HUES64 (cell line): ENCODE data around the gene GGACT.
"Not testable (repeated sequence)": the region's sequence is repeated elsewhere in the genome, so short reads cannot be mapped to it uniquely, and the experiment has no call there.

Experiments
- H3K27ac ChIP-seq: 2 replicates; pipeline ENCODE4 v1.7.0; 2013; ENCODE audit warnings: low read depth, low read length, inconsistent platforms
- H3K27me3 ChIP-seq: 2 replicates; pipeline ENCODE4 v1.6.1; 2013; ENCODE audit warnings: mild to moderate bottlenecking, low read length; ENCODE audit not compliant: insufficient read depth
- H3K36me3 ChIP-seq: 2 replicates; pipeline ENCODE4 v1.6.1; 2013; ENCODE audit warnings: mild to moderate bottlenecking, low read length; ENCODE audit not compliant: insufficient read depth
- H3K4me1 ChIP-seq: 2 replicates; pipeline ENCODE4 v1.6.1; 2013; ENCODE audit warnings: mild to moderate bottlenecking, low read length, moderate library complexity; ENCODE audit not compliant: insufficient read depth
- H3K4me3 ChIP-seq: 2 replicates; pipeline ENCODE4 v1.5.1; 2013; ENCODE audit warnings: mild to moderate bottlenecking, low read length, moderate library complexity
- H3K9ac ChIP-seq: 2 replicates; pipeline ENCODE4 v1.6.1; 2013; ENCODE audit warnings: mild to moderate bottlenecking, low read depth, low read length
- H3K9me3 ChIP-seq: 2 replicates; pipeline ENCODE4 v1.6.1; 2013; ENCODE audit warnings: low read depth, low read length; ENCODE audit not compliant: insufficient read depth
- WGBS: fragments of 150-250, 120-280 bp; methylation state at CpG from one replicate; pipeline ENCODE4 v1.1.7; 2013; ENCODE audit warnings: missing lambda C conversion rate; 5-methylcytosine and 5-hydroxymethylcytosine counted together

The GGACT gene

DNA sequence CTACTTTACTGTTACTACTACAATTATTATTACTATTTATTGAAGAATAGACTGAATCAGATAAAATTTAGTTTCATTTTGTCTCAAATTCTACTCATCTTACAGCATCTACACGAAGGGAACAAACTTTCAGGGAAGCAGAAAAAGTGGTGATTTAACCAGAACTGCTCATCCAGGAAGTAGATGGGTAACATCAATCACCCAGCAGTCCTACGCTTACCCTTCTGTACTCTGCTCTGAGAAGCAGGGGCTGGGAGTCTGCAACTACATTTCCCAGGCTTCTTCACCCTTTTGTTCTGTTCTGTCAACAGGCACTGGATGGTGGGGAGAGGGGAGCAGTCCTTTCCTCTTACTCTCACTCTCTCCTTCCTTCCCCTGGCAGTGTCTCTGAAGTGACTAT lies 31.4 kb upstream of the GGACT start:
- Histone ChIP-seq H3K4me1 (peaks cover 4% of the 10 kb centered on the region), H3K36me3 (peaks cover 42% of the 10 kb centered on the region), H3K9me3 (peaks cover 25% of the 10 kb centered on the region), H3K9ac (no peak overlapping the region), H3K27me3 (no peaks in the 10 kb centered on the region), H3K27ac (no peak overlapping the region), H3K4me3 (no peak overlapping the region)
- WGBS: 96% methylated on average over 2 of the region's 2 CpGs

DNA sequence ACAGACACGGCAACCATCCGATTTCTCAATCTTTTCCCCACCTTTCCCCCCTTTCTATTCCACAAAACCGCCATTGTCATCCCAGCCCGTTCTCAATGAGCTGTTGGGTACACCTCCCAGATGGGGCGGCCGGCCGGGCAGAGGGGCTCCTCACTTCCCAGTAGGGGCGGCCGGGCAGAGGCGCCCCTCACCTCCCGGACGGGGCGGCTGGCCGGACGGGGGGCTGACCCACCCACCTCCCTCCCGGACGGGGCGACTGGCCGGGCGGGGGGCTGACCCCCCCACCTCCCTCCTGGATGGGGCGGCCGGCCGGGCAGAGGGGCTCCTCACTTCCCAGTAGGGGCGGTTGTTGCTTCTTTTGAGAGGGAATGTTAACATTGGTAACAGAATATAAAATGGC lies 30.3 kb upstream of the GGACT start:
- H3K9ac ChIP-seq, H3K27me3 ChIP-seq, H3K4me3 ChIP-seq, H3K27ac ChIP-seq, H3K4me1 ChIP-seq: not testable (repeated sequence)
- 98% methylated on average over 13 of the region's 24 CpGs for WGBS
- H3K36me3 ChIP-seq: peaks cover 35% of the 10 kb centered on the region
- peaks cover 25% of the 10 kb centered on the region for H3K9me3 ChIP-seq

DNA sequence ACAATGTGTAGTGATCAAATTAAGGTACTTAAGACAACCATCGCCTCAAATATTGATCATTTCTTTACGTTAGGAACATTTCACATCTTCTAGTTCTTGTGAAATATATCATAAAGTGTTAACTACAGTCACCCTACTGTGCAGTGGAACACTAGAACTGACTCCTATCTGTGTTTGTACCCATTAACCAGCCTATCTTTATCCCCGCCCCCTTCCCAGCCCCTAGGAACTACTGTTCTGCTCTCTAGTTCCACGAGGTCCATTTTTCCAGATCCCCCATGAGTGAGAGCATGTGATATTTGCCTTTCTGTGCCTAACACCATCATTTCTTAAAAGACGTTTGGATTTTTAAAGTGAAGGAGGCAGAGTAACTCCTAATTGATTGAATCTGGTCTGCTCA lies 24.4 kb upstream of the GGACT start:
- H3K4me1 ChIP-seq: no peaks in the 10 kb centered on the region; the same call in 1 of the 2 replicates
- H3K9me3 ChIP-seq: peaks cover 10% of the 10 kb centered on the region
- peaks cover 31% of the 10 kb centered on the region for H3K36me3 ChIP-seq
- H3K4me3 ChIP-seq: no peak overlapping the region
- no peak overlapping the region for H3K27ac ChIP-seq
- H3K27me3 ChIP-seq: no peaks in the 10 kb centered on the region
- H3K9ac ChIP-seq: no peak overlapping the region
- 93% methylated on average over 3 of the region's 5 CpGs for WGBS

DNA sequence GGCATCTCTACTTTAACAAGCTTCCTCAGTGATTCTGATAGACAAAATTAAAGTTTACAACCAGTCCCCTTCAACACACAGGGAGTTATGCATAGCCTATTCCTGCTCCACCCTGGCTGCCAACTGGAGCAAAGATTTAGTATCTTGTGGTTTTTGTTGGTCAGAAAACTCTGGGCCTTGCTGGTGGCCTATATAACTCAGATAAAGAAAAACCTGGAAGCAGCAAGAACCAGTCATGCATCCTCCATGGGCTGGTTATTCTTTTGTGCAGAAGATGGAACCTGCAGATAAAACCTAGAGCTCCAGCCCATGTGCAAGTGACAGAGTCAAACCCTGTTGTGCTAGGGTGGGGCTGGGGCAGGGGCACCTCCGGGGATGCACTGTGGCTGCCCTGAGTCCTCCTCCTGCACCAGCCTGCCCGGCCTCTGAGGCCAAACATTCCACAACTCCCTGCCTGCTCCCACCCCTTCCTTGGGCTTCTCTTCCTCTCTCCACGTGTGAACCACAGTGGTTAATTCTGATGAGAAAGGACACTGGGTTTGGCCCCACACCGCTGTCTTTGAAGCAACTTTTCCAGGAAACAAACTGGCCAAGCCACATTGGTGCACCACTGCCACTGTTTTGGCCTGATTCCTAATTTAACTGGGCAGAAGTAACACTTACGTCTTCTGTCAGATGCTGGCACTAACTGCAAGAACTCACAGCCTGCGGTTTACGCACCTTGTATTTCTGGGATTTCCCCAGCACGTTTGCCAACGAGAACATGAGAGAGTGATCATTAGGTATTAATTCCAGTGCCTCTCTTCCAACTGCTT lies 23.3 kb upstream of the GGACT start:
- Histone ChIP-seq H3K9me3 (no peaks in the 10 kb centered on the region), H3K4me3 (no peak overlapping the region), H3K4me1 (no peaks in the 10 kb centered on the region; the same call in 1 of the 2 replicates), H3K36me3 (peaks cover 33% of the 10 kb centered on the region), H3K27me3 (no peaks in the 10 kb centered on the region), H3K9ac (no peak overlapping the region), H3K27ac (no peak overlapping the region)
- 90% methylated on average over 9 of the region's 9 CpGs for WGBS

DNA sequence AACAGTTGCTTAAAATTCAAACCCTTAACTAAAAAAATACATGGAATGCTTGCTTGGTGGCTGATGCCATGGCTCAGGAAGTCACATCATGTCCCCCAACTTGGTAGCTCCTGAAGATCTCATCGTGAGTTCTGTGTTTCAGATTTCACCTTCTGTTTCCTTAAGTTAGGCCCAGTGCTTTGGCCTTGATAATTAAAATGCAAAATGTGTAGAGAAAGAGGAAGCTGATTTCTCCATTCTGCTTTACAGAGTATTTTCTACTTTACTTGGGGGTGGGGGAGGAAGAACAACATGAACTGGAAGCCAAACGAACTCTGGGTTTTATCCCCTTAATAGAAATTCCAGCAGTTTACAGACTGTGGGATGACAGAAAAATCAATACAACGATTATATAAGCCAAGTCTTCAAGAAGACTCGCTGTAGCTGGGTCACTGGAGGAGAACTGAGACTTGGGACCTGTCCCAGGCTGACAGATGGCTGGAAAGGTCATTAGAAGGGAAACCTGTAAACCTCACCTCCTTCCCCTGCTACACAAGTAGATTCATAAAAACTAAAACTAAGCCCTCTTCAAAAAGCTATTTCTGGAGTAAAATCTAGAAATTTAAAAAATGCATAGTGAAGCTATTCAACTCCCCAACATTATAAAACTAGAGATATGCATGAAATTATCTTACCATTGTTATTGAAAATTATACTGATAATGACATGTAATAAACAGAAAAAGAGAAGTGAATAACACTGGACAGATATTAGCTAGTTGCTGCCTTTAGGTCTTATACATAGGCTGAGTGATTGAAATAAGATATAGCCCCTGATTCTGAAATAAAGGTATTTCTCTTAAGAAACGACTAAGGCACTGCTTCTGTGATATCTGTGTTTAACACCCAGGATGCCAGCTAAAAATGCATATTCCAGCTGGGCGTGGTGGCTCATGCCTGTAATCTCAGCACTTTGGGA lies 22.1 kb upstream of the GGACT start:
- Histone ChIP-seq H3K9ac (no peak overlapping the region), H3K4me3 (no peak overlapping the region), H3K36me3 (peaks cover 33% of the 10 kb centered on the region), H3K9me3 (no peaks in the 10 kb centered on the region), H3K4me1 (no peaks in the 10 kb centered on the region; the same call in 1 of the 2 replicates), H3K27me3 (no peaks in the 10 kb centered on the region), H3K27ac (no peak overlapping the region)
- WGBS: 79% methylated on average over 5 of the region's 6 CpGs

DNA sequence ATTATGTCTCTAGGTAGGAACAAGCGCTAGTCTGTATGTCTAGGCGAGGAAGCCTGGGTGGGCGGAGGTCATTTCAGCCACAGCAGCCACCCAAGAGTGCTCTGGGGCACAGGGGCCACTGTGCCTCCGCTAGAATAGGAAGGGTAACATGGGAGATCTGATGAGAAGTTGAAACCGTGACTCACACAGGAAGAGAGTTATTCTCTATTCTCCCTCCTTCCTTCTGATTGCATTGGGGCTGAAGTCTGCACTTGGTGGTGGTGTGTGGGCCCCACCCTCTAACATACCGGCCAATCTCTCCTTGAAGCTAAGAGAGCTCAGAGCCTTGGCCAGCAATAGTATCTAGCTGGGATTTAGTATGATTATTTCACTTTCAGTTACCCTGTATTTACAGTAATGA lies 20.3 kb upstream of the GGACT start:
- H3K9me3 ChIP-seq: no peaks in the 10 kb centered on the region
- peaks cover 39% of the 10 kb centered on the region for H3K36me3 ChIP-seq
- WGBS: 93% methylated on average over 4 of the region's 6 CpGs
- H3K4me1 ChIP-seq: no peaks in the 10 kb centered on the region; the same call in 1 of the 2 replicates
- no peaks in the 10 kb centered on the region for H3K27me3 ChIP-seq
- no peak overlapping the region for H3K9ac ChIP-seq
- no peak overlapping the region for H3K27ac ChIP-seq
- no peak overlapping the region for H3K4me3 ChIP-seq

DNA sequence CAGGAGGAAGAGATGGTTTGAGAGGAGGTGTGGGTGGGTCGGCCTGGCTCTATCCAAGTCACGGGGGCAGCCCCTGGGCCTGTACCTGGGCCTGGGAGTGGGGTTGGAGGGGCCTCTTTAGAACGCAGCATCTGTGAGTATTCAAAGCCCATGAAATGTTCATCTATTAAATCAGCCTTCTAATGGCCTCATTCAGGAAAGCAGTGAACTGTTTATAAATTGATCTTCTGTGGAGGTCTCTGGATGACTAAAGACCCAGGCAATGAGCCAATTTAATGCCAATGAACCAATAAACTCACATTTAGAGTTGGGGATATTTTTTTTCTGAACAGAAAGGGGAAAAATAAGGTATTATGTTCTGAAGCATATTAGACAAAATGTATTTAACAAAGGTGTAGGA lies 19.9 kb upstream of the GGACT start:
- peaks cover 43% of the 10 kb centered on the region for H3K36me3 ChIP-seq
- over 99% methylated on average over 3 of the region's 3 CpGs for WGBS
- H3K4me1 ChIP-seq: no peaks in the 10 kb centered on the region; the same call in 1 of the 2 replicates
- no peak overlapping the region for H3K9ac ChIP-seq
- H3K27ac ChIP-seq: no peak overlapping the region
- no peaks in the 10 kb centered on the region for H3K27me3 ChIP-seq
- H3K4me3 ChIP-seq: no peak overlapping the region
- no peaks in the 10 kb centered on the region for H3K9me3 ChIP-seq

DNA sequence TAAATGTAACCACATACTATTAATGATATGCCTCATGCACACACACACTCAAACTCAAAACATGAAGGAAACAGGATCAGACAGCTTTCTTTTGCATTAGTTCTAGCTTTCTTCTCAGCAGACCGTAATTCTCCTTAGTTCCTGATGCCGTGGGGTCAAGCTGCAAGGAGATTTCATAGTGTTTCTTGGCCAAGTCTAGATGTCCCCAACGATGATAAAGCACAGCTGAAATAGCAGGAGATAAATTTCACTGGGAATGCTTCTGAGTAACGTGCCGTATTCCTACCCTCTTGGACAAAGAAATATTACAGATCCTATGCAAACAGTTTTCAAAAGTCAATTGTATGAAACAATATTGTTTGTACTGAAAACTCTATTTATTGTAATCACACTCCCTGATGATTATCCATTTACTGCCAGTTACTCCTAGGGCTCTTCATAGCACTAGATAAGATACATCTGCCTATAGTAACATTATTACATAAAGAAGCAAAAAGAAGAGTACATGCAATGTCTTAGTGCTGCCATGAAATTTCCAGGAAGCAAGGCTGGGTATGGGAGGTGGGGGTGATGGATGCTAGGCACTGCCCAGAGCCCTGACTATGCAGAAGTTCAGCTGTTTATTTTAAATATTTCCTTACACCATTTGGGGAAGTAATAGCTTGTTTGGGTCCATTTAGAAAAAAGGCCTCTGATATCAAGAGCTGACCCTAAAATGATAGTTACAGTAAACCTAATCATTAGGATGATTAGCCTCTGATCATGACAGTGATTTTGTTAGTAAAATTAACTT lies 16.5 kb upstream of the GGACT start:
- Histone ChIP-seq H3K36me3 (peaks cover 22% of the 10 kb centered on the region), H3K27me3 (no peaks in the 10 kb centered on the region), H3K4me1 (no peaks in the 10 kb centered on the region; the same call in 1 of the 2 replicates), H3K27ac (no peak overlapping the region), H3K4me3 (no peak overlapping the region), H3K9me3 (no peaks in the 10 kb centered on the region), H3K9ac (no peak overlapping the region)
- 94% methylated on average over 5 of the region's 5 CpGs for WGBS

DNA sequence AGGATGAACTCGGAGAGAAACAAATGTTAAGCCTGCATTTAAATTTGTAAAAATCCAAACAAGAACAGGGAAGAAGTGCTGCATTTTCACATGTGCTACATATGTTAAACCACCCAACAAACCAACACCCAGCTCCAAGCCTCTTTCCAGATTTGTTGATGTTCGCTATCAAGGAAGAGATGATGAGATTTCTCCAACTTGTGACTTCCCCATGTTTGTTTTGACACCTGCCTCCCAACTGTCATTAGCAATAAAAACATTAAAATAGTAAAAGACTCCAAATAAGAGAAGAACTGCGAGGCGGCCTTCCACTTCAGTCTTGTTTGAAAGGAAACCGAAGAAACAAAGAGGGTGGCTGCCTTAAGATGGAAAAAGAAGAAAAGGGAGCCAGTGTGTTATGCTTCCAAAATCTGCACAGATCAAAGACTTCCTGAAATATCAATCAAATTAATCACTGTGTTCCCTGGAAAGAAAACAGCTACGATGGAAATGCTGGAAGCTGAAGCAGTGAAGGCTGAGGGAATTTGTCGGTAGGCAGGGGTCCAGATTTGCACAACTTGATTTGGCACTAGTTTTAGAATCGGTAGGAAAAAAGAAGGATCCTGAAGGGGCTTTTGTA lies 14.0 kb upstream of the GGACT start:
- Histone ChIP-seq H3K4me3 (no peak overlapping the region), H3K27me3 (no peaks in the 10 kb centered on the region), H3K27ac (no peak overlapping the region), H3K4me1 (no peaks in the 10 kb centered on the region), H3K36me3 (peaks cover 12% of the 10 kb centered on the region), H3K9me3 (no peaks in the 10 kb centered on the region), H3K9ac (no peak overlapping the region)
- WGBS: 92% methylated on average over 8 of the region's 8 CpGs

DNA sequence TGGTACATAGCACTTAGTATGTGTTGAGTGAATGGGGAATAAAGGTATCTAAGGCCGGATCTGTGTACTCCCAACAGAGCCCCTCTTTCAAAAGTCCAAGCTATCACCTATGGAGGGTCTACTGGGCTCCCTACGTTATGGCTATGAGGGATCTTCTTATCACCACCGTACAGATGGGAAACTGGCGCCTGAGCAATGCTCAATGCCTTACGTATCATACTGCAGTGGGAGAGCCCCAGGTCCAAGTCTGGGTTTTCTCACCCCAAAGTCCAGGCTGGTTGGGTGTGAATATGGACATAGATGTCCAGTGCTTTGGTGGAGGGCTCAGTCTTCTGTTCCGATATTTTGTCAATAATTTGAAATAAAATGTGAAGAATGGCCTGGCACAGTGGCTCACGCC lies 13.1 kb upstream of the GGACT start:
- no peak overlapping the region for H3K27ac ChIP-seq
- peaks cover 10% of the 10 kb centered on the region; the same call in 1 of the 2 replicates for H3K36me3 ChIP-seq
- H3K4me1 ChIP-seq: no peaks in the 10 kb centered on the region
- H3K9me3 ChIP-seq: no peaks in the 10 kb centered on the region
- H3K27me3 ChIP-seq: no peaks in the 10 kb centered on the region
- no peak overlapping the region for H3K9ac ChIP-seq
- no peak overlapping the region for H3K4me3 ChIP-seq
- WGBS: 93% methylated on average over 7 of the region's 7 CpGs
